OCI-LY1 (cell line): ENCODE data around the gene INPP5A.

Experiments
- H2AFZ ChIP-seq: fragments of 200-600 bp; sonication (generic), shearing (Covaris generic); 2 replicates; pipeline ENCODE4 v1.6.0; 2014; ENCODE audit warnings: antibody characterized with exemption, mild to moderate bottlenecking, low read length
- H3F3A ChIP-seq: fragments of 200-600 bp; sonication (generic), shearing (Covaris generic); 2 replicates; pipeline ENCODE4 v1.6.0; 2014; ENCODE audit warnings: mild to moderate bottlenecking, antibody characterized with exemption, low read length, moderate library complexity; ENCODE audit not compliant: insufficient read depth
- H3K27ac ChIP-seq: fragments of 200-600 bp; sonication (generic); 2 replicates; pipeline ENCODE4 v1.5.1; 2014; ENCODE audit warnings: low read length, mixed run types, mild to moderate bottlenecking, low read depth; ENCODE audit not compliant: poor library complexity, severe bottlenecking
- H3K27me3 ChIP-seq: fragments of 200-600 bp; sonication (generic); 2 replicates; pipeline ENCODE4 v1.6.0; 2014; ENCODE audit warnings: antibody characterized with exemption, mild to moderate bottlenecking, low read length, moderate library complexity; ENCODE audit not compliant: insufficient read depth
- H3K36me3 ChIP-seq: fragments of 200-600 bp; sonication (generic); 2 replicates; pipeline ENCODE4 v1.6.1; 2014; ENCODE audit warnings: mild to moderate bottlenecking, antibody characterized with exemption, low read length, moderate library complexity, mixed read lengths; ENCODE audit not compliant: insufficient read depth
- H3K4me1 ChIP-seq: fragments of 200-600 bp; sonication (generic); 2 replicates; pipeline ENCODE4 v1.5.1; 2014; ENCODE audit warnings: mild to moderate bottlenecking, low read length, moderate library complexity; ENCODE audit not compliant: insufficient read depth, severe bottlenecking
- H3K4me2 ChIP-seq: fragments of 200-600 bp; sonication (generic), shearing (Covaris generic); 2 replicates; pipeline ENCODE4 v1.6.1; 2014; ENCODE audit warnings: low read length
- H3K4me3 ChIP-seq: fragments of 200-600 bp; sonication (generic); 2 replicates; pipeline ENCODE4 v1.5.1; 2014; ENCODE audit warnings: low read length, low read depth, mild to moderate bottlenecking, mixed read lengths; ENCODE audit not compliant: poor library complexity, severe bottlenecking
- H3K79me2 ChIP-seq: fragments of 200-600 bp; shearing (Covaris generic); 2 replicates; pipeline ENCODE4 v1.6.1; 2016; ENCODE audit warnings: mixed run types, low read length, mixed read lengths; ENCODE audit not compliant: insufficient read depth
- H3K9ac ChIP-seq: fragments of 200-600 bp; sonication (generic), shearing (Covaris generic); 2 replicates; pipeline ENCODE4 v1.6.1; 2014; ENCODE audit warnings: mild to moderate bottlenecking, low read length, mixed read lengths
- H3K9me2 ChIP-seq: fragments of 200-600 bp; sonication (generic), shearing (Covaris generic); 2 replicates; pipeline ENCODE4 v1.6.1; 2014; ENCODE audit warnings: low read depth, mild to moderate bottlenecking, low read length, mixed read lengths
- H3K9me3 ChIP-seq: fragments of 200-600 bp; shearing (Covaris generic); 2 replicates; pipeline ENCODE4 v1.6.1; 2014; ENCODE audit warnings: low read length, mixed read lengths
- H4K20me1 ChIP-seq: fragments of 200-600 bp; sonication (generic), shearing (Covaris generic); 2 replicates; pipeline ENCODE4 v1.6.0; 2016; ENCODE audit warnings: mild to moderate bottlenecking, low read length; ENCODE audit not compliant: insufficient read depth
- EZH2 ChIP-seq: fragments of 200-600 bp; sonication (generic), shearing (Covaris generic); IDR thresholded peaks from 2 replicates; pipeline ENCODE4 v1.8.0; 2017; ENCODE audit warnings: borderline replicate concordance, mixed run types, mild to moderate bottlenecking, antibody characterized with exemption, low read length, moderate library complexity, mixed read lengths
- TF ChIP-seq, protein P1 (sequence below): fragments of 200-600 bp; sonication (generic), shearing (Covaris generic); IDR thresholded peaks from 2 replicates; pipeline ENCODE4 v1.5.1; 2017; ENCODE audit warnings: mild to moderate bottlenecking, antibody characterized with exemption, low read length, moderate library complexity, mixed read lengths

The INPP5A gene

GRCh38 chr10:132605390-132605789 lies 67.8 kb downstream of the INPP5A start:
- no peaks in the 10 kb centered on the region for H3K9me2 ChIP-seq
- H3K27me3 ChIP-seq: no peaks in the 10 kb centered on the region
- no peak overlapping the region for H3K4me3 ChIP-seq
- no peaks in the 10 kb centered on the region for H3K9me3 ChIP-seq
- no peaks in the 10 kb centered on the region for H3F3A ChIP-seq
- H3K27ac ChIP-seq: no peak overlapping the region
- H3K4me2 ChIP-seq: no peak overlapping the region
- TF ChIP-seq, protein P1, sequence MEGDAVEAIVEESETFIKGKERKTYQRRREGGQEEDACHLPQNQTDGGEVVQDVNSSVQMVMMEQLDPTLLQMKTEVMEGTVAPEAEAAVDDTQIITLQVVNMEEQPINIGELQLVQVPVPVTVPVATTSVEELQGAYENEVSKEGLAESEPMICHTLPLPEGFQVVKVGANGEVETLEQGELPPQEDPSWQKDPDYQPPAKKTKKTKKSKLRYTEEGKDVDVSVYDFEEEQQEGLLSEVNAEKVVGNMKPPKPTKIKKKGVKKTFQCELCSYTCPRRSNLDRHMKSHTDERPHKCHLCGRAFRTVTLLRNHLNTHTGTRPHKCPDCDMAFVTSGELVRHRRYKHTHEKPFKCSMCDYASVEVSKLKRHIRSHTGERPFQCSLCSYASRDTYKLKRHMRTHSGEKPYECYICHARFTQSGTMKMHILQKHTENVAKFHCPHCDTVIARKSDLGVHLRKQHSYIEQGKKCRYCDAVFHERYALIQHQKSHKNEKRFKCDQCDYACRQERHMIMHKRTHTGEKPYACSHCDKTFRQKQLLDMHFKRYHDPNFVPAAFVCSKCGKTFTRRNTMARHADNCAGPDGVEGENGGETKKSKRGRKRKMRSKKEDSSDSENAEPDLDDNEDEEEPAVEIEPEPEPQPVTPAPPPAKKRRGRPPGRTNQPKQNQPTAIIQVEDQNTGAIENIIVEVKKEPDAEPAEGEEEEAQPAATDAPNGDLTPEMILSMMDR: no peak
- no peak for TF ChIP-seq EZH2
- H4K20me1 ChIP-seq: no peaks in the 10 kb centered on the region
- no peak overlapping the region for H3K9ac ChIP-seq
- no peaks in the 10 kb centered on the region for H3K36me3 ChIP-seq
- no peaks in the 10 kb centered on the region for H3K79me2 ChIP-seq
- no peak overlapping the region for H2AFZ ChIP-seq
- no peaks in the 10 kb centered on the region for H3K4me1 ChIP-seq

- Histone ChIP-seq H2AFZ (no peak overlapping the region), H3K4me1 (no peaks in the 10 kb centered on the region), H3K4me2 (no peak overlapping the region), H3K9ac (no peak overlapping the region), H3K79me2 (no peaks in the 10 kb centered on the region), H3F3A (no peaks in the 10 kb centered on the region), H3K36me3 (no peaks in the 10 kb centered on the region), H3K9me3 (no peaks in the 10 kb centered on the region), H4K20me1 (no peaks in the 10 kb centered on the region), H3K9me2 (no peaks in the 10 kb centered on the region), H3K4me3 (no peak overlapping the region), H3K27me3 (no peaks in the 10 kb centered on the region), H3K27ac (no peak overlapping the region)
- TF ChIP-seq, protein P1: no peak
- no peak for TF ChIP-seq EZH2
Observed at GRCh38 chr10:132606031-132606491, 68.5 kb downstream of the INPP5A start.

DNA sequence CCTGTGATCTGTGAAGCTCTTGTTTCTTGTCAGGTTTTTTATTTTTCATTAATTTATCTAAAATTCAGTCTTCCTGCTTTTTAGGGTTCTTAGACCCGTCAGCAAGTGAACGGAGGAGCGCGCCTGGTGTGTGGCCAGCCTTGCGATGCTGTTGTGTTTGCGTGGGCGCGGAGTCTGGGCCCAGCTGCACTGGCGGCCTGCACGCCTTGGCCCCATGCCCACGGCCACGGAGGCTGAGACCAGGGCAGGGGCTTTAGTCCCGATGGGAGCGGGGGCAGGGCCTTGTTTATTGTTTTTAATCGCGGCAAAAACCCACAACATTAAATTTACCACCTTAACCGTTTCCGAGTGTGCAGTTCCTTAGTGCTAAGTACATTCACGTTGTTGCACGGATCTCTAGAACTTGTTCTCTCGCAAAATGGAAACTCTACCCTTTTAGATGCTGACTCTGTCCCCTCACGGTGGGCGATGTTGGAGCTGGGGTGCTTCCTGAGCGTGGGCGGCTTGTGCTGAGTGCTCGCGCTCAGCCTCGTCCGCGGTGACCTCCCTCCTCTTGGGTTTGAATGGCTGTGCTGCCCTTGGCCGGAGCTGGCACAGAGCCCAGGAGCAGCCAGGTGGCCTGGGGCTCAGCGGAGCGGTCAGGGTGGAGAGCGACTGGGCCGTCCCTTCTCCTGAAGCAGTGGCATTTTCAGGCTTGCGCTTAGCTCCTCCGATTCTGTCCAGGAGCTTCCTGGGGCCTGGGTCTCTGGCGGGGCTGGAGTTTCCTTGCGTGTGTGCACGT lies 69.1 kb downstream of the INPP5A start:
- Histone ChIP-seq H3K9ac (no peak overlapping the region), H3K9me3 (no peaks in the 10 kb centered on the region), H3K4me1 (no peaks in the 10 kb centered on the region), H2AFZ (no peak overlapping the region), H3K79me2 (no peaks in the 10 kb centered on the region), H3K36me3 (no peaks in the 10 kb centered on the region), H3F3A (no peaks in the 10 kb centered on the region), H3K27ac (no peak overlapping the region), H3K27me3 (no peaks in the 10 kb centered on the region), H3K4me3 (no peak overlapping the region), H4K20me1 (no peaks in the 10 kb centered on the region), H3K9me2 (no peaks in the 10 kb centered on the region), H3K4me2 (no peak overlapping the region)
- TF ChIP-seq, protein P1: no peak
- TF ChIP-seq EZH2: no peak
